A172 (cell line): ENCODE results near the gene PHF23. TPM values are rescaled to one million over a fixed set of nuclear protein-coding genes. Genes with fewer than 3 reads are reported as not detected.

ENCODE experiments used
- DNase-seq: peaks from one replicate; pipeline ENCODE4 v3.0.0-alpha.2; 2015; ENCODE audit warnings: low spot score
- total RNA-seq: library from RNA; depleted of rRNA; stranded (reverse); fragments of >200 nt; shearing (Covaris generic); gene quantifications from 2 replicates; pipeline ENCODE4 v1.2.3, GENCODE V29; 2014

Gene PHF23
- total RNA-seq, 1 experiment from 2014 or later = 59.5 TPM

DNA sequence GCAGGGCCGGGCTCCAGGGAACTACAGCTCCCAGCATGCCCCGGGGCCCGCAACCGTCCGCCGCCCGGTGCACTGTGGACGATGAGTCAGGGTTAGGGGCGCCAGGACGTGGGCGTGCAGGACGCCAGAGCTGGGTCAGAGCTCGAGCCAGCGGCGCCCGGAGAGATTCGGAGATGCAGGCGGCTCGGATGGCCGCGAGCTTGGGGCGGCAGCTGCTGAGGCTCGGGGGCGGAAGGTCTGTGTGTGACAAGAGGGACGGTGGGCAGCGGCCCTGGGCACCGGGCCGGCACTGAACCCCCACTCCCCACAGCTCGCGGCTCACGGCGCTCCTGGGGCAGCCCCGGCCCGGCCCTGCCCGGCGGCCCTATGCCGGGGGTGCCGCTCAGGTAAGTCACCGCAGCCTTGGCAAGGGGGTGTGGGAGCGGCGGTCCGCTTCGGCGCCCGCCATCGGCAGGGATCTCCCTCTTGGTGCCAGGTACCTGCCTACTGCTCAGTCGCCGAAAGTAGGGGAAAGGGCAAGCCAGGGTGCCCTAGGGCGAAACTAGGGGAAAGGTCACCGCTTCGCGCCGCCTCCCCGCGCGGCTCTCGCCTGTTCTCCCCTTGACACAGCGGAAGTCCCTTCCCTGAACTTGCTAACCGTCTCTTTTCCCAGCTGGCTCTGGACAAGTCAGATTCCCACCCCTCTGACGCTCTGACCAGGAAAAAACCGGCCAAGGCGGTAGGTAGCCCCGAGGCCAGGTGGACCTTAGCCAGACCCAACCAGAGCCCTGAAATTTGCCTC lies 19.3 kb downstream of the PHF23 start, which contains the start of the genes ACADVL and DLG4:
Gene ACADVL, plus strand, starts transcription at position 127 of the 781 bp plus-strand sequence. Its CDS starts 47 bp downstream, at position 174.
Gene DLG4, minus strand, starts transcription at position 25 of the 781 bp plus-strand sequence.
- peak; percentile 77 for DNase-seq

DNA sequence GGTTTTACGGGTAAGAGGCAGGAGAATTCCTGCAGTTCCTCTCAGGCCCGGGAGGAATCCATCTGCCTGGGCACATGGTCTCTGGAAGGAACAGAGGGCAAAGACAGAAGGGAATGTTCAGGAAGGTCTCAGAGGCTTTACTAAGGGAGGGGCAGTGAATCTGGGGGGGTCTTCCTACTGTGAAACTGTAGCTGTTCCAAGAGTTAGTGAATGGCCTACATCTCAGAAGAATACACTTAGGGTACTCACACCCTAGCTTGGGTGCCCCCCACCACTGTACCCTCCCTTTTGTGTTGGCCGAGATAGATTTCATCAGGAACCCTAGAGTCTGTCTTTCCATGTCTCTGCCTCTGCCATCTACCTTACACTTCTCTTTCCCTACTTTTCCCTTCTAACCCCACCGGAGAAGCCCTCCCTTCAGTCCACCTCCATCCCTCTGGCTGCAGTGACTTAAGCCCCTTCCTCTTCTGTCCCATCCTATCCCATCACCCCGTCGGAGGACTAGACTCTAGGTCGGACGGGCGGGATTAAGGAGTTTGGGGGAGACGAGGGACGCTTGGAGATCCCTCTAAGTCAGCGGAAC lies 19.9 kb downstream of the PHF23 start:
- DNase-seq = no peak

DNA sequence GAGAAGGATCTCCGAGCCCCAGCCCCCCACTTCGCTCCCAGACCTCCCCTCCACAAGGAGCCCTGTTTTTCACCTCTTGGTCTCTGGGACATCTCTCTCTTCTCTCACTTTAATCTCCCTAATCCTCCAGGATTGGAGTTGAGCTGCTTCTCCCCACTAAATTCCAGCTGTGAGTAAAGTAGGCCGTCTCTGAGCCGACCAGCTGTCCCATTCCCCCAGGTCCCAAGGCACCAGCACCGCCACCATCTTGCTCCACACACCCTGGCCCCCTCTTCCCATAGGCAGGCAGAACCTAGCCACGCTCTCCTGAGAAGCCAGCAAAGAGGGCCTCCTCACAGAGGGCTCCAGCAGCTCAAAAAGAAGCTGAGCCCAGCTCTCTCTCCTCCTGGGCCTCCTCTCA lies 20.5 kb downstream of the PHF23 start:
- no peak for DNase-seq

DNA sequence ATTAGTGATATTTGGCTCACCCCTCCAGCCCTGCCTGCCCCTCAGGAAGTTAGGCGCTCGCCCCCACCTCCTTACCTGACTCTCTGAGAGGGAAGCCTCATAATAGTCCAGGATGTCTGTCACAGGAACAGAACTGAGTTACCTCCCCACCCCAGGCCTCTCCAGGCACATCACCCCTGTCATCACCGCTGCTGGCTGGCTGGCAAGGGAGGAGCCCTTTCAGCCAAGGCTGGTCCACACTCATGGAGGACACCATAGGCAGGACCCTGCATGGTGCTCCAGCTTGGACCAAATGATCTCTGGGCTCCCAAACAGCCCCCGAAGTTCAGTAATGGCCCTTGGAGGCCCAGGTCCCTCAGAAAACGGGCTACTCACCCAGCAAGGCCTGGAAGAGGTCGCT lies 21.1 kb downstream of the PHF23 start:
- no peak for DNase-seq

DNA sequence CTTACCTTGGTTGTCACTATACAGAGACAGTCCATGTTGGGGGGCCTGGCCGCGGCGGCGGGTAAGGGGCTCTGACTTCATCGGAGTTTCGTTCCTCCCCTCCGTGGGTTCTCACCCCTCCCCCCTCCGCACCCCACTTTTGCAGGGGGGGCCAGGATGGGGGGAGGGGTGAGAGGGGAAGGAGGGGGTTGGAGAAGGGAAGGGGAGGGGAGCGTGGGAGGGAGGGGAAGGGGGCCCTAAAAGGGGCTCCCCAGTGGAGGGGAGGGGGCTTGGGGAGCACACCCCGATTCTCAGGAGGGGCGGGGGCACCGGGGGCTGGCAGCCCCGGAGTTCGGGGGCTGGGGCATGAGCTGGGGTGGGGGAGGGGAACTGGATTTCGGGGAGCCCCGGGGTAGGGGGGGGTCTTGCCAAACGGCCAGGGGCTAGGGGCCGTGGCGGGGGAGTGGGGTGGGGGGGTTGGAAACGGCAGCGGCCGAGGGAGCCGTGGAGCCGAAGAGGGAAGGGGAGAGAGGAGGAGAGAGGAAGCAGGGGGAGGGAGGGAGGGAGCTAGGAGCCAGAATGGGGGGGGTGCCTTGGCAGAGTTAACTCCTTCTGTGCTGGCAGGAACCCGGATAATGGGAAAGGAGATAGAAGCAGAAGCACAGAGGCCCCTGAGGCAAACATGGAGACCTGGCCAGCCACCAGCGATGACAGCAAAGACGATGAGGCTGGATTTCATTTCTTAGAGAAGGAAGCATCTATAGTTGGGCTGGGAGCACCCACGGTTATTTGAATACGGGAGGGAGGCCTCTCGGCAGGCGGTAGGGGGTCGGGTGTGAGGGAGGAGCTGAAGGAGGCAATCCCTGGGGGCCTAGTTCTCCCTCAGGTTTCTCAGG lies 21.9 kb downstream of the PHF23 start:
- DNase-seq = peak; percentile 68

DNA sequence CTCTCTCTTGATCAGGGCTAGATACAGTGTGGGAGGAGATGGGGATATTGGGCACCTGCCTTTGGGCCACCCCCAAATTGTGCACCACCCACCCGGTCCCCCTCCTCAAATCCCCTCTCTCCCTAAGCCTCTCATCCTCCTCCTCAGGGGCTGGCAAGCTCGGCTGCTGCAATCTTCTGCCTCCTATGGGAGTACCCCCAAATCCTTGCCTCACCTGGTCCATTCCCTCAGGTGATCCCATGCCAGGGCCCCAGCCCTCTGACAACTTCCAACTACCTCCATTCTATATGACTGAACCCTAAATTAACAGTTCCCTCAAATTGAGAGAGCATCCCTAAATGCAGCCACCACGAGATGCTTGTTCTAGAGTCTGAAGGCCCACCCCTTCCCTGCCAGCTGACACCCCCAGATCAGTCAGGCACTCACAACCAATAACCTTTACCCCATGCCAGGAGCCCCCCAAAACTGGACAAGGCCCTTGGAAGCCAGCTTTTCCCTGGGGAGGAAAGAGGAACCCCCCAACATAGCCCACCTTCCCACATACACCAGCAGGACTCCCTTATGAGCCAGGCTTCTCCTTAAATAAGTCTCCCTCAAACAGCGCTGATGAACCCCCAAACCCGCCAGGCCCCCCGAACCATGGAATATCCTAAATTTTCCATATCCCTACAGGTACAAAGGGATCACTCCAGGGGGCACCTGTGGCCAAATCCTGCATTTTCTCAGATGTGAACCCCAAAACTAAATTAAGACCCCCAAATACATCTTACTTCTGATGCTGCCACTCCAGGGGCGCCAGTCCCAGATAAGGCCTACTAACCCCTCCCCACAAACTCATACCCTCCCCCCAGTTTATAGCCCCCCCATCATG lies 22.8 kb downstream of the PHF23 start:
- DNase-seq = no peak

DNA sequence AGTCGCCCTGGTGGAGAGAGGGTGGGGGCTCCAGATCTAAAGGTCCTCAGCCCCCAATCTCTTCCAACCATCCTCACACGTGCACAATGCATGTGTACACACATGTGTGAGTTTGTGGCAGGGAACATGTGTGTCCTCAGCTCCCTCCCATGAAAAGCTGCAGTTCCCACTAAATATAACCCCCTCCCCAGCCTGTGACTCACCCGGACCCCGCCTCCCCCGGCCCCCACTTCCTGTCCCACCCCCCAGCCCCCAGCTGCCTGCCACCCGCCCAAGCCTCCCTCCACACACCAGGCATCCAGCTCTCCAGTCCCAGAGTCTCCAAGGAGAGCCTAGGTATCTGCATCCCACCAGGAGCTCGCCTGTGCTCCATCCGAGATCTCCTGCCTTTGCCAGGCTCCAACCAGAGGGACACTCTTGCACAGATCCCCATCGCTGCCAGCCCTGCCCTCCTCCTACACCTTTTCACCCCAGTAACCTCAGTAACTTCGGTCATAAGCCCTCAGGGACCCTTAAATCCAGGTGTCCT lies 23.5 kb downstream of the PHF23 start:
- no peak for DNase-seq

DNA sequence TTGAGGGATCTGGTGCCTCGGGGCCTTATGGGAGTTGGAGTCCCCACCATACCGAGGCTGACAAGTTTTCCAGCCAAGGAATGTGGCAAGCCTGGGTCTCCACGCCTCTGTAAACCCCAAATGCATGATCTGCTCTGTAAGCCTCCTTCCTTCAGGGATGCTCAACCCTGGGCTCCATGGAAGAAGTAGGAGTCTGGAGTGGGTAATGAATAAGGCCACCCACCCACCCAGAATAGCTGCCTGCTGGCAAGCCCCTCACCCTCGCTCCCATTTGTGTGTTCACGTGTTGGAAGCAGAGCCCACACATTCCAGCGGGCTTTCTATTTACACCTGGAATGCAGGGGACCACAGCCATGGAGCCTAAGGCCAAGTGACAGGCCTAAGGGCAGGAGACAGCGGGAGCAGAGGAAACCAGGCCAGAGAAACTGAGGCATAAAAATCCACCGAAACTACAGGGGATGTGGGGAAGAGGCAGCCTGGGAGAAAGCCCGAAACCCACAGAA lies 24.1 kb downstream of the PHF23 start:
- no peak for DNase-seq

DNA sequence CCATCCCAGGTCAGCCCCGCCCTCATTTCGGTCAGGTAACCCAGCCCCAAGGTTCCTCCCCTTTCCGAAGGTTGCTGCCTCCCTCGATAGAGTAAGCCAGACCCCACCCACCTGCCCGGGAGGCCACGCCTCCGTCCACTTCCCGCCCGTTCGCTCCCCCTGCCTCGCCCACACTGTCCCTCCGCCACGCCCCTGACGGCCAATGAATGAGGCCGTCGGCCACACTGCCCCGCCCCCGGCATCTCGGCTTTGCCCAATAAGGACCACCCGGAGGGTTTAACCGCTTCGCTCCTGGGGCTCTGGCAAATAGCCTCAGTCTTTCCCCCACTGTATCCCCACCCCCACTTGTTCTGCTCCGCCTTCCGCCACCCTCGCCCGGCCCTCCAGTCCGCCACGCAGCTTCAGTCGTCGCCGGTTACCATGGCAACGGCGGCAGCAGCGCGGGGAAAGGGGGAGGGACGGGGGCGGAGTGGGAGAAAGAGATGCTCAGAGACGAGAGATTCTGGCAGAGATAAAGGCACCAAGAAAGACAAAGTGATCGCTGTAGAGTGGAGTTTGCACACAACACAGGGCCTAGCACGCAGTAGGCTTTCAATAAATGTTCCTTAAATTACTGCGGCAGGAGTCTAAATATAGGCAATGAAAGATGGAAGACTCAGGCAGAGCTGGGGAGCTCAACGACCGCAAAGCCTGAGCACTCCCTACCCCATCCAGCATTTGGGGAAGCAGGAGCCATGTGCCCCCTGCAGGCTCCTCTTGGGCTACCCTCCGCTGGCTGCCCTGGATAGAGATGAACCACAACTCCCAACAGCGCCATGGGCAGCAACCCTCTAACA lies 24.7 kb downstream of the PHF23 start:
- DNase-seq = peak; percentile 97

DNA sequence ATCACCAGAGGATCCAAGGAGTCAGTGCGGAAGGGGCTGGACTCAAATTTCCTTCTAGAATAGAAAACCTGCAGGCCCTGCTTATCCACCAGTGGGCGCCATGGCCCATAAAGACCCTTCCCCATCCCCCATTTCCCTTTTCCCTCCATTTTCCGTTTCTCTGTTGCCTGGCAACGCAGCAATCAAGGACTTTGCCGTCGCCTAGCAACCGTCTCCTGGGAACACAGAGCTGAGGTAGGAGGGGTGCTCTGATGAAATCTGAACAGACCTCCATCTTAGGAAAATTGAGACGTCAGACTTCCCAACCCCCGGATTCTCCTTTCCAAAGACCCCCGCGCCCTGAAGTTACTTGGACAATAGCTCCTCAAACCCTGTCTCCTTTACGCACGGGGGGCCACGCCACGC lies 25.4 kb downstream of the PHF23 start:
- peak; percentile 64 for DNase-seq

DNA sequence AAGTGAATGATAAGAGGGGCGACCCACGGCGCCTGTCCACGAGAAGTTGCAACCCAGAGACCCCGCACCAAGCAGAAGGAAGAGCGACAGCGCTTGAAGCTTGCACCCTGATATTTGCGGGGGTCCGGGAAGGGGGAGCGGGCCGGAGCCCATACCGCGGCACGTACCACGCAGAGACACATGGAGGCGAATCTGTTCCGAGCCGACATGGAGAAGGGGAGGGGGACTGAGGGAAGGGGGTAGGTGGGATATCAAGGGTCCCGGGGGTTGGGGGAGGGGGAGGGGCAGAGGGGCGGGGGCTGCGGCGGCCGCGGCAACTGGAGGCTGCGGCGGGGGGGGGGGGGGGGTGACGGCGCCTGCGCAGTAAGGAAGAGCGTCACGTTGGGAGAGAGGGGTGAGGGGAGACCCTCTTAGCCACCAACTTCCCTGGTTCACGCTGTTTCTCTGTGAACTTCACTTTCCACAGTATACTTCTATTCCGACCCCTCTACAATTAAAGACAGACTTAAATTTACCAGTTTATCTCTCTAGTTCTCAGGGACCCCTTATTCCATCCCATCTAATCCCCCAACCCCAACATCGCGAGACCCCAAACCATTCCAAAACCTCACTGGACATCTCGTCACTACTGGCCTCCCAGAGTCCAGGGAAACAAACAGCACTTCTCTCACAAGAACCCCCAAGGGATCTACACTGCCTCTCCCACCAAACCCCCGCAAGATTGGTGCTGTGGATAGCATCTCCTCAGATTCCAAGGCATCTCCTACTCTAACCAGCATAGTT lies 27.6 kb downstream of the PHF23 start:
- DNase-seq = no peak

DNA sequence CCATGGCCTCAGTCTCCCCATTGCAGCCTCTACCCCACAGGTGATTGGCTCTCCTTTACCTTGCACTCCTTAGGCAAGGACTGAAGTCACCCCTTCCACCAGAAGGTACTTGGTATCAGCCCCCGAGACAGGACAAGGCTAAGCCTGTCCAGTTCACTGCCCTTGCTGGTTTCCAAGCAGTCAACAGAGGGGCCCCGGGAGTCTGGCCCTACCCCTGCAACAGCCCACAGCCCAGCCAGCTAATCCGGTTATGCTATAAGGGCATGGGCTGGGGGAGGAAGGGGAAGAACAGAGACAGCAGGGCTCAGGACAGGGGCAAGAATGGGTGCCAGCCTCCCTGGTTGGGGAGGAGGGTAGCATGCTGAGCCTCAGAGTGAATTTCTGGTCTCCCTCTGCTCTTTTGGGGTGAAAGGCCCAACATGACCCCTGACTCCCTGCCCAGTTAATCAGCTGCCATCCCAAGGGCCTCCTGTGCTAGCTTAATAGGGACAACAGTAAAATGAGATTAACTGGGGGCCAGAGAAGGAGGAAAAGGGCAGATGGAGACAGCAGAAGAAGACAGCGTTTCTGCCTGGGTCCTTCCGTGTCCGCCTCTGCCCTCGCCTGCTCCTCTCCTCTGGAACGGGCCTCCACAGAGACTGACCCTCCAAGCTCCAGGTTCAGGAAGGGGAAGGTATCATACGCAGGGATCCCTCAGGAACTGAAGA lies 30.4 kb downstream of the PHF23 start:
- DNase-seq = no peak

DNA sequence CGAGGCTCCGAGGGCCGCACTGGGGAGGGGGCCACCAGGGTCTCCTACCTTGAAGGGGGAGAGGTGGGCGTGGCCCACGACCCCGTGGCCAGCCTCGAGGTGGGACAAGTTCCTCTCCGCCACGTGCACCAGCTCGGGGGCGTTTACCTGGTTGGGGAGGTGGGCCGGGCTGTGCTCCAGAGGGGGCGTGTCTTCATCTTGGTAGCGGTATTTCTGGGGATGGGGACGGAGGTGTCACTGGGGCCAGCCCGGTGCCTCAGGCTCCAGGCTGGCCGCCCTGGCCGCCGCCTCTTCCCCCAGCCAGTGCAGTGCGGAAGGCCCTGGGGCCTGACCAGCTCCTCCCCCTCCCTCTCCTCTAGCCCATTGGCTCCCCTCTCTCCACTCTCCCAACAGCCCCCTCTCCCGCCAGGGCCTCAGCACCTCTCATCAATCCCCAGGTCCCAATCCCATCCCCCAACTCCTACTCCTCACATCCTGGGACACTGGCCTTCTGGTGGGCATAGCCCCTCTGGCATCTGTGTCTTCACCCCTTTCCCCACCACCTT lies 31.2 kb downstream of the PHF23 start:
- no peak for DNase-seq

DNA sequence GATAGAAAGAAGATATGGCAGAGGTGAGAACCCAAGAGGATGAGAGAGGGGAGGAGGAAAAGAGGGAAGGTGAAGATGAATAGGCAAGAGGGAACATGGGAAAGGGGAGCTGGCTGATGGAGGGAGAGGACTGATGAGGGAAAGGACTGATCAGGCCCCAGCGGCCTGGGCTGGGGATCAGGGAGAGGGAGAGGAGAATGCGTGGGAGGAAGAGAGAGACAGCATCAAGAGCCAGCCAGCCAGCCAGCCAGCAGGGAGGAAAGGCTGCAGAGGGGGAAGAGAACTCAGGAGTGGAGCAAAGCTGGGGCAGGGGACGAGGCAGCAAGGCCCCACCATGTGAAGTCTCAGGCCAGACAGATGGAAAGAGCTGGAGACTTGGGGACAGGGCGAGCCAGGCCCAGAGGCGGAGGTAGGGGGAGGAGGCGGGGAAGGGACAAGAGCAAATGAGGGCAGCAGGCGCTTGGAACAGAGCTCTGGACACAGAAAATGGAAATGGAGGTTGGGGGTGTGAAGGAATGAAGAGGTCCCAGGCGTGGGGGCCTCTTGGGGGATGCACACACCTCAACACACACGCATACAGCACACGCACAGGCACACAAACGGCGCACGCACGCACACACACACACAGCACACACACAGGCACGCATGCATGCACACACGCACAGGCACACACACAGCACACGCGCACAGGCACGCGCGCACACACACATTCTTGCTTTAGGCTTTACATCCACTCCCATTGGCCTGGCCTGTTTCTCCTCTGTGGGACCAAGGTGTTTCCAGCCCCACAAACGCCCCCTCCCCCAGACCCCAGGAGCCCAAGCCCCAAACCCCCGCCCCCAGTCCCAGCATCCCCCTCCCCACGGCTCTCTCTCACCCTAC lies 31.9 kb downstream of the PHF23 start:
- DNase-seq = no peak

DNA sequence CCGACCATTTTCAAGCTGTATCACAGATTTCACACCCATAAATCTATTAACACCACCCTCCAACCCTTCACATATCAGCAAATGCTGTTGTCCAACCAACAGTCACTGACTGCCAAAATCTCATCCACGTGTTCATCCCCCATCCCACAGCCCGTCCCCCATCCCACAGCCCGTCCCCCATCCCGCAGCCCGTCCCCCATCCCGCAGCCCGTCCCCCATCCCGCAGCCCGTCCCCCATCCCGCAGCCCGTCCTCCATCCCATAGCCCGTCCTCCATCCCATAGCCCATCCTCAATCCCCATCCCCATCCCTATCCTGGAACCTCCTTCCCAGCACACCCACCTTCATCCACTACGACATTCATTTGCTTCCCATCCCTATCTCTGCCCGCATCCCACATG lies 33.7 kb downstream of the PHF23 start:
- DNase-seq = no peak

DNA sequence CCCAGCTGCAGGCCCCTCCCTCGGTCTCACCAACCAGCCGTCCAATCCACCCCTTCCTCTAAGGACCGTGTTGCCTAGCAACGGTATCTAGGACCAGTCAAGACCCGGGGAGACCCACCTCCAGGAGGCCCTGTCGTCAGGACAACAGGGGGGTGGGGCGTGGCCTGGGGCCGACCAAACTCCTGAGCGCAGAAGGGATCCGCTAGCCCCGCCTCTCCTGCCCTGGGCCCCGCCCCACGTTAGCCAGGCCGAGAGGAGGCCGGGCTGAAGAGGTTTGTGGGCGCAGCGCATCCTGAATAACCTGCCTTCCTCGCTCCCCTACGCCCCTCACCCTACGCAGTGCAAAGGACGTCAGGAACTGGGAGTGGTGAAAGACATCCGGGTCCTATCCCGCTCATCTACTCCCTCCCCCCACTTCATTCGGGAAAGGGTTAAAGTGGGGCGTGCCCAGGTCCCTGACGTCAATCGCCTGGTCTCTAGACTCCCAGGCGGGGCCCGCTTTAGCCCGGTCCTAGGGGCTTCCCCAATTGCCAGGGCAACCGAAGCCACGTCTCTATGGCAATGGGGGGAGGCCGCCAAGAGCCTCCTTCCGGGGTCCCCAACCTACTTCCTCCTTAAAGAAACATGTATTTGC lies 34.3 kb downstream of the PHF23 start:
- no peak for DNase-seq

DNA sequence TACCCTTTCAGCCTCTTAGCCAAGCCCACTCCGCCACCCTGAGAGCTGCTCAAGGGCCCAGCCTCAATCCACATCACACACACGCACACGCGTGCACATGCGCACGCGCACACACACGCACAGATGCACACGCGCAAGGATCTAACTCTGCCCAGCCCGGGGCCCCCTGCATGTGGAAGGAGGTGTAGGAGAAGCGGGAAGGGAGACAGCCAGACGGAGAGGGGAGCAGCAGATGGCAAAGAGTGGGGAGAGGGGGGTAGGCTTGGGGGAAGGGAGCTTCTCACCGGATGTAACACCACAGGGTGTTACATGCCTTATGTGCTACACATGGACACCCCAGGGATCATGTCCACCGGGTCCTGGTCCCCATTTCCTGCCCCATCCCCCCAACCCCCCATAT lies 34.9 kb downstream of the PHF23 start:
- DNase-seq = no peak
